HCT116 (cell line): ENCODE results near the gene SEPTIN3. TPM values are rescaled to one million over a fixed set of nuclear protein-coding genes. Genes with fewer than 3 reads are reported as not detected.

Experiments
- ATAC-seq: fragments of 200-7000 bp; cut with Tn5 transposase; 2 replicates; pipeline ENCODE4 v1.9.1; 2020; ENCODE audit warnings: mild to moderate bottlenecking, moderate library complexity
- BruUV-seq: library from RNA; stranded (reverse); fragments of 400-500 nt; replicated peaks from 2 replicates; lab custom pipeline; 2021; lab: Mats Ljungman, UMichigan
- CTCF ChIA-PET: fragments of 300-600 bp; sonication (Branson Sonifier 250); formaldehyde crosslinking; loops from one replicate; lab custom pipeline; 2021; ENCODE audit warnings: antibody characterized with exemption; lab: Charles Lee
- POLR2A ChIA-PET: fragments of 300-600, 350-600 bp; sonication (Branson Sonifier 250); formaldehyde crosslinking; loops from one replicate; lab custom pipeline; 2021; ENCODE audit warnings: antibody characterized with exemption; lab: Charles Lee
- RAD21 ChIA-PET, 2 experiments: fragments of 300-600 bp; sonication (Branson Sonifier 250); formaldehyde crosslinking; loops; one replicate each; lab custom pipeline; 2023; ENCODE audit warnings: low total read pairs in 2 of 2; ENCODE audit not compliant: uncharacterized antibody in 2 of 2, unreplicated experiment in 2 of 2, low non-redundant PET in 1 of 2; lab: Charles Lee
- DNase-seq: peaks from one replicate; pipeline ENCODE4 v3.0.0-alpha.2; 2010; ENCODE audit warnings: low read depth, low spot score
- H2AFZ ChIP-seq: fragments of 200-600 bp; shearing (Covaris generic), sonication (generic); 2 replicates; pipeline ENCODE4 v1.6.1; 2017; ENCODE audit warnings: low read depth, mixed run types, mixed read lengths, antibody characterized with exemption, low read length; ENCODE audit not compliant: poor library complexity, severe bottlenecking
- H3K27ac ChIP-seq: 2 replicates; pipeline ENCODE4 v1.5.1; 2012; ENCODE audit warnings: low read depth, low read length
- H3K27me3 ChIP-seq: fragments of 200-600 bp; sonication (generic); 2 replicates; pipeline ENCODE4 v1.6.1; 2016; ENCODE audit warnings: mixed run types, low read length, mixed read lengths; ENCODE audit not compliant: insufficient read depth
- H3K36me3 ChIP-seq, 2 experiments: fragments of 200-500 bp in 1 of 2; fragments of 200-600 bp in 1 of 2; sonication (Bioruptor generic) in 1 of 2; sonication (generic) in 1 of 2; 2 replicates each; pipeline versions ENCODE4 v1.5.1 to v1.6.1; 2014 to 2016; ENCODE audit warnings: low read length in 2 of 2, inconsistent platforms in 1 of 2, mixed read lengths in 1 of 2, mixed run types in 1 of 2; ENCODE audit not compliant: insufficient read depth in 2 of 2, control insufficient read depth in 1 of 2
- H3K4me1 ChIP-seq, 2 experiments: fragments of 200-600 bp in 1 of 2; sonication (generic) in 1 of 2; 2 replicates each; pipeline versions ENCODE4 v1.5.1 to v1.6.1; 2012 to 2017; ENCODE audit warnings: low read length in 2 of 2, inconsistent platforms in 1 of 2, mild to moderate bottlenecking in 1 of 2, mixed read lengths in 1 of 2, mixed run types in 1 of 2, moderate library complexity in 1 of 2; ENCODE audit not compliant: insufficient read depth in 2 of 2, control insufficient read depth in 1 of 2
- H3K4me2 ChIP-seq: fragments of 200-600 bp; sonication (generic); 2 replicates; pipeline ENCODE4 v1.6.1; 2017; ENCODE audit warnings: mixed run types, low read length, mixed read lengths
- H3K4me3 ChIP-seq, 2 experiments: fragments of 200-600 bp in 1 of 2; sonication (generic) in 1 of 2; replicated peaks in 1 of 2; 2 replicates each; pipeline ENCODE4 v1.5.1; 2011 to 2016; ENCODE audit warnings: low read length in 2 of 2, control low read depth in 1 of 2, low read depth in 1 of 2, mild to moderate bottlenecking in 1 of 2, mixed read lengths in 1 of 2, mixed run types in 1 of 2
- H3K79me2 ChIP-seq: fragments of 200-600 bp; sonication (generic); 2 replicates; pipeline ENCODE4 v1.6.1; 2017; ENCODE audit warnings: mild to moderate bottlenecking, mixed run types, low read length, moderate library complexity, mixed read lengths; ENCODE audit not compliant: insufficient read depth
- H3K9ac ChIP-seq: fragments of 200-600 bp; sonication (generic); 2 replicates; pipeline ENCODE4 v1.6.1; 2016; ENCODE audit warnings: low read length, mixed read lengths
- H3K9me2 ChIP-seq: fragments of 200-600 bp; sonication (generic), shearing (Covaris generic); 2 replicates; pipeline ENCODE4 v1.6.1; 2017; ENCODE audit warnings: mixed run types, mild to moderate bottlenecking, moderate library complexity; ENCODE audit not compliant: insufficient read depth
- H3K9me3 ChIP-seq, 2 experiments: fragments of 200-500 bp in 1 of 2; fragments of 200-600 bp in 1 of 2; sonication (Bioruptor generic) in 1 of 2; sonication (generic) in 1 of 2; 2 replicates each; pipeline ENCODE4 v1.6.1; 2014 to 2017; ENCODE audit warnings: low read length in 2 of 2, mixed read lengths in 2 of 2, inconsistent platforms in 1 of 2, low read depth in 1 of 2, mild to moderate bottlenecking in 1 of 2, mixed run types in 1 of 2, moderate library complexity in 1 of 2; ENCODE audit not compliant: control insufficient read depth in 1 of 2, insufficient read depth in 1 of 2
- H4K20me1 ChIP-seq: fragments of 200-600 bp; sonication (generic), shearing (Covaris generic); 2 replicates; pipeline ENCODE4 v1.6.1; 2017; ENCODE audit warnings: mixed run types, mild to moderate bottlenecking, moderate library complexity; ENCODE audit not compliant: insufficient read depth
- EGR1 ChIP-seq: IDR thresholded peaks from 2 replicates; pipeline ENCODE4 v1.6.1; 2012; ENCODE audit warnings: low read depth
- FOSL1 ChIP-seq: IDR thresholded peaks from 2 replicates; pipeline ENCODE4 v1.6.1; 2012; ENCODE audit warnings: low read depth
- POLR2A ChIP-seq: IDR thresholded peaks from 2 replicates; pipeline ENCODE4 v1.7.0; 2011; ENCODE audit warnings: borderline replicate concordance; ENCODE audit not compliant: insufficient read depth, insufficient read length; ENCODE audit errors: extremely low read depth
- POLR2AphosphoS5 ChIP-seq: IDR thresholded peaks from 2 replicates; pipeline ENCODE4 v1.6.1; 2011; ENCODE audit warnings: mild to moderate bottlenecking, low read depth, low read length, moderate library complexity
- REST ChIP-seq: IDR thresholded peaks from 2 replicates; pipeline ENCODE4 v1.6.1; 2012; ENCODE audit warnings: low read depth
- SRF ChIP-seq: IDR thresholded peaks from 2 replicates; pipeline ENCODE4 v1.6.1; 2012; ENCODE audit warnings: low read depth
- ZNF274 ChIP-seq: fragments of 200-500 bp; sonication (Bioruptor generic); IDR thresholded peaks from 2 replicates; pipeline ENCODE4 v1.6.1; 2014; ENCODE audit warnings: mild to moderate bottlenecking, low read depth, low read length, inconsistent platforms
- intact Hi-C: fragments of 100-400 bp; cut with micrococcal nuclease; formaldehyde crosslinking; loops from 2 replicates; pipeline ENCODE4 v1.10.0; 2022
- total RNA-seq: library from RNA; stranded (reverse); gene quantifications from one replicate; pipeline ENCODE4 v1.2.1, GENCODE V29; 2021; ENCODE audit not compliant: unreplicated experiment
- TF ChIP-seq, protein P1 (sequence below): IDR thresholded peaks from 2 replicates; pipeline ENCODE4 v1.6.1; 2011; ENCODE audit warnings: mild to moderate bottlenecking, low read length, moderate library complexity; ENCODE audit not compliant: insufficient replicate concordance; ENCODE audit errors: extremely low read depth
- TF ChIP-seq, protein P2 (sequence below): IDR thresholded peaks from 2 replicates; pipeline ENCODE4 v1.6.1; 2012

SEPTIN3 gene
- total RNA-seq, 1 experiment from 2014 or later = 9.3 TPM

DNA sequence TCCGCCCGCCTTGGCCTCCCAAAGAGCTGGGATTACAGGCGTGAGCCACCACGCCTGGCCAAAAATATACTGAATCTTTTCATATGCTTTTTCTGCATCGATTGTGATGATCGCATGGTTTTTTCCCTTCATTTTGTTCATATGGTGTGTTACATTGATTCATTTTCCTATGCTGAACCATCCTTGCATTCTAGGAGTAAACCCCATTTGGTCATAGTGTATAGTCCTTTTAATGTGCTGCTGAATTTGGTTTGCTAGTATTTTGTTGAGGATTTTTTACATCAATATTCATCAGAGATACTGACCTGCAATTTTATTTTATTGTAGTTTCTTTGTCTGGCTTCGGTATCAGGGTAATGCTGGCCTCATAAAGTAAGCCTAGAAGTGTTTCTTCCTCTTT is 41.5 kb downstream of the SEPTIN3 start:
- no peak for TF ChIP-seq POLR2AphosphoS5
- TF ChIP-seq, protein P1, sequence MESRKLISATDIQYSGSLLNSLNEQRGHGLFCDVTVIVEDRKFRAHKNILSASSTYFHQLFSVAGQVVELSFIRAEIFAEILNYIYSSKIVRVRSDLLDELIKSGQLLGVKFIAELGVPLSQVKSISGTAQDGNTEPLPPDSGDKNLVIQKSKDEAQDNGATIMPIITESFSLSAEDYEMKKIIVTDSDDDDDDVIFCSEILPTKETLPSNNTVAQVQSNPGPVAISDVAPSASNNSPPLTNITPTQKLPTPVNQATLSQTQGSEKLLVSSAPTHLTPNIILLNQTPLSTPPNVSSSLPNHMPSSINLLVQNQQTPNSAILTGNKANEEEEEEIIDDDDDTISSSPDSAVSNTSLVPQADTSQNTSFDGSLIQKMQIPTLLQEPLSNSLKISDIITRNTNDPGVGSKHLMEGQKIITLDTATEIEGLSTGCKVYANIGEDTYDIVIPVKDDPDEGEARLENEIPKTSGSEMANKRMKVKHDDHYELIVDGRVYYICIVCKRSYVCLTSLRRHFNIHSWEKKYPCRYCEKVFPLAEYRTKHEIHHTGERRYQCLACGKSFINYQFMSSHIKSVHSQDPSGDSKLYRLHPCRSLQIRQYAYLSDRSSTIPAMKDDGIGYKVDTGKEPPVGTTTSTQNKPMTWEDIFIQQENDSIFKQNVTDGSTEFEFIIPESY = no peak
- TF ChIP-seq, protein P2, sequence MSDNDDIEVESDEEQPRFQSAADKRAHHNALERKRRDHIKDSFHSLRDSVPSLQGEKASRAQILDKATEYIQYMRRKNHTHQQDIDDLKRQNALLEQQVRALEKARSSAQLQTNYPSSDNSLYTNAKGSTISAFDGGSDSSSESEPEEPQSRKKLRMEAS = no peak
- TF ChIP-seq REST = no peak
- no peak for TF ChIP-seq ZNF274
- no peak for TF ChIP-seq EGR1
- TF ChIP-seq SRF = no peak
- TF ChIP-seq FOSL1 = no peak
- no peak for TF ChIP-seq POLR2A
- H2AFZ ChIP-seq = no peak overlapping the region
- H3K4me1 ChIP-seq = no peaks in the 10 kb centered on the region
- ChIA-PET RAD21 (no interaction called here), POLR2A (no interaction called here), CTCF (no interaction called here)
- no peaks in the 10 kb centered on the region for H3K36me3 ChIP-seq
- ATAC-seq = no peak
- H4K20me1 ChIP-seq = no peaks in the 10 kb centered on the region
- no TSS peak for BruUV-seq
- no peak overlapping the region for H3K9ac ChIP-seq
- intact Hi-C loops = no loop called here
- H3K4me3 ChIP-seq = no peak overlapping the region
- H3K4me2 ChIP-seq = no peak overlapping the region
- no peak overlapping the region for H3K27ac ChIP-seq
- H3K9me2 ChIP-seq = no peaks in the 10 kb centered on the region
- DNase-seq = no peak
- H3K9me3 ChIP-seq = peaks cover 0 to 12% of the 10 kb centered on the region in 2 experiments; a peak in 2 of 4 replicates
- no peaks in the 10 kb centered on the region for H3K79me2 ChIP-seq
- H3K27me3 ChIP-seq = no peaks in the 10 kb centered on the region
